Uterus (tissue), 2 donors: ENCODE results near the gene HAND1.

ENCODE experiments used
- CTCF ChIP-seq, 4 experiments: fragments of 200-600 bp in 2 of 4; fragments of 450-650 bp in 2 of 4; sonication (generic) in 2 of 4; IDR thresholded peaks; one replicate each; pipeline ENCODE4 v1.5.1; 2016 to 2019; ENCODE audit warnings: antibody characterized with exemption in 4 of 4, mild to moderate bottlenecking in 2 of 4, moderate library complexity in 1 of 4
- POLR2A ChIP-seq, 2 donors: fragments of 450-650 bp; IDR thresholded peaks; one replicate each; pipeline ENCODE4 v1.6.1; 2016; ENCODE audit warnings: antibody characterized with exemption in 2 of 2, mild to moderate bottlenecking in 1 of 2, moderate library complexity in 1 of 2

DNA sequence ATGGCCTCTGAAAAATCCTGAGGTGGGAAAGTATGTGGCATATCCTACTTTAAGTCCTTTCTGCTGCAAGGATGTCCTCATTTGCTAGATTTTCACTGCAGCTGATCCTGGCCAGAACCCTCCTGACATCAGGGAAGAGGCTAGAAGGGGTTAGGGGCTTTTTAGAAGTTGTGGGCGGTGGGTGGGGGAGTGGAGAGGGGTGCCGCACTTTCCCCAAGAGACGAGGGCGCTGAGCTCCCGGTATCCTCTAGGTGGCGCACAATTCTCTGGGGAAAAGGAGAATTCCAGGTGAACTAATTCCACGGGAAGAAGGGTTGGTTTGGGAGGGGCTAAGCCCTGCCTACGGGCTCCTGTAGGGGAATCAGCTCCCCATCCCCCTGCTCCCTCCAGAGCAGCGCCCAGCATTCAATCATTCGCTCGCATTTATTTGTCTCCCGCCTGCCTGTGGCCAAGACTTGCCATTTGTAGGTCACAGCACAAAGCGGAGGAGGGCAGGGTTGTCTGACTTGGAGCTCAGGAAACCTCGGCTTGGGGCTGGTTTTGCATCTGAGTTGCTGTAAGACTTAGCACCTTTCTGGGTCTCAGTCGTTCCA lies 42.9 kb upstream of the HAND1 start:
- peak in 2 of 4 experiments; percentile 13 to 20 for TF ChIP-seq CTCF (IDR thresholded peaks at IDR 0.05)
- no peak for TF ChIP-seq POLR2A (IDR thresholded peaks at IDR 0.05)
